Astrocyte of the spinal cord (primary cell): ENCODE measurements around the gene KIAA0040.

ENCODE experiments used
- DNase-seq: peaks from one replicate; pipeline ENCODE4 v3.0.0; 2011; ENCODE audit warnings: low read depth, low spot score
- H3K4me3 ChIP-seq: 2 replicates; pipeline ENCODE4 v1.5.1; 2011; ENCODE audit warnings: low read depth, mild to moderate bottlenecking, low read length, moderate library complexity
- in situ Hi-C: cut with HindIII; loops from 2 replicates; pipeline ENCODE4 v1.10.0; 2017; ENCODE audit warnings: low sequenced_read_pairs
- TF ChIP-seq, protein P1 (sequence below): IDR thresholded peaks from 2 replicates; pipeline ENCODE4 v1.5.1; 2012; ENCODE audit warnings: low read depth, mild to moderate bottlenecking, low read length, inconsistent platforms

Gene KIAA0040

DNA sequence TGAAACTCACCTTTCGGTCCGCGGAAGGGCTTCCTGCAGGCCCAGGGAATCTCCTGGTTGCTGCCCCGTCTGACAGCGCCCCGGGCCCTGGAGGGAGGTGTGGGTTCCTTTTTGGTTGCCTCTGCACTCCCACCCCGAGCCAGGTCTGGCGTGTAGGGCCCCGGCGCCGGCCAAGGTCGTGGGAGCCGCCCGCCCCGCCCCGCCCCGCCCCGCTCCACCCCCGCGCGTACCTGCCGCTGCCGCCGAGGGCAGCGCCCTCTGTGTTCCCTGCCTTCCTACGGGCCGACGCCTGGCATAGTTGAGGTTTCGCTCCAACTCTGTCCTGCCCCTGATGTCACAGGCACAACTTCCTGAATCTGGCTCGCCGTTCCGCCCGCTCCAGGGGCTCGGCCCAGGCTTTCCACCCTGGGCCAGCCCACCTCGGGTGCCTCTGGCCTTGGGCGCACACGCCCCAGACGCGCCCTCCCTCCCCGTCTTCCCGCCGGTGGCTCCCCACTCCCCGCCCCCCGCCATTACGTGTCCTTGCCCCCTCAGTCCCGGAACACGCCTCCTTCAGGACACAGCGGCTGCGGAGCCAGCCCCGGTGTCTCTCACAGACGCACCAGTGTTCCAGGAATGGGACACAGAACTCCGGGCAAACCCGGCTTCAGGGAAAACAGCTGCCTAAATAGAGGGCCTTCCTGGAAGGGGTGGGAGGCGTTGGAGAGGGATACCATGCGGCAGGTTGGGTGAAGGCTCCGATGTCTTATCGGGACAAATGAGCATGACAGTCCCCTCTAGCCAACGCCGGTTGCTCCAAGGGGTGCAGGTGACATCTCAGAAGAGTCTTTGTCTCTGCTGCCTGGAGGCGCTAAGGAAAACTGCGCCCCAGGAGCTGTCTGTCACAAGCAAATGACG lies at the start of gene KIAA0040:
KIAA0040 (minus strand) TSS at position 147 of the 897 bp plus-strand sequence. CDS start 31,763 bp downstream, outside the sequence.
- peak within 1 kb of the TSS; percentile 42 for H3K4me3 ChIP-seq
- in situ Hi-C loops: no loop called here
- TF ChIP-seq, protein P1, sequence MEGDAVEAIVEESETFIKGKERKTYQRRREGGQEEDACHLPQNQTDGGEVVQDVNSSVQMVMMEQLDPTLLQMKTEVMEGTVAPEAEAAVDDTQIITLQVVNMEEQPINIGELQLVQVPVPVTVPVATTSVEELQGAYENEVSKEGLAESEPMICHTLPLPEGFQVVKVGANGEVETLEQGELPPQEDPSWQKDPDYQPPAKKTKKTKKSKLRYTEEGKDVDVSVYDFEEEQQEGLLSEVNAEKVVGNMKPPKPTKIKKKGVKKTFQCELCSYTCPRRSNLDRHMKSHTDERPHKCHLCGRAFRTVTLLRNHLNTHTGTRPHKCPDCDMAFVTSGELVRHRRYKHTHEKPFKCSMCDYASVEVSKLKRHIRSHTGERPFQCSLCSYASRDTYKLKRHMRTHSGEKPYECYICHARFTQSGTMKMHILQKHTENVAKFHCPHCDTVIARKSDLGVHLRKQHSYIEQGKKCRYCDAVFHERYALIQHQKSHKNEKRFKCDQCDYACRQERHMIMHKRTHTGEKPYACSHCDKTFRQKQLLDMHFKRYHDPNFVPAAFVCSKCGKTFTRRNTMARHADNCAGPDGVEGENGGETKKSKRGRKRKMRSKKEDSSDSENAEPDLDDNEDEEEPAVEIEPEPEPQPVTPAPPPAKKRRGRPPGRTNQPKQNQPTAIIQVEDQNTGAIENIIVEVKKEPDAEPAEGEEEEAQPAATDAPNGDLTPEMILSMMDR: no peak
- DNase-seq: peak; percentile 6

DNA sequence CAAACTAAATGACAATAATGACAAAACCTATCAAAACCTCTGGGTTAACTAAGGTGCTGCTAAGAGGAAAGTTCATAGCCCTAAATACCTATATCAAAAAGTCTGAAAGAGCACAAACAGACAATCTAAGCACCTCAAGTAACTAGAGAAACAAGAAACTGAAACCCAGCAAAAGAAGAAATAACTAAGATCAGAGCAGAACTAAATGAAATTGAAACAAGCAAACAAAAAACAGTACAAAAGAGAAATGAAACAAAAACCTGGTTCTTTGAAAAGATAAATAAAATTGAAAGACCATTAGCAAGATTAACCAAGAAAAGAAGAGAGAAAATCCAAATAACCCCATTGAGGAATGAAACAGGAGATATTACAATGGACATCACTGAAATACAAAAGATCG lies 44.8 kb upstream of the KIAA0040 start:
- in situ Hi-C loops: no loop called here
- DNase-seq: no peak
- TF ChIP-seq, protein P1: no peak
- no peak overlapping the region for H3K4me3 ChIP-seq

DNA sequence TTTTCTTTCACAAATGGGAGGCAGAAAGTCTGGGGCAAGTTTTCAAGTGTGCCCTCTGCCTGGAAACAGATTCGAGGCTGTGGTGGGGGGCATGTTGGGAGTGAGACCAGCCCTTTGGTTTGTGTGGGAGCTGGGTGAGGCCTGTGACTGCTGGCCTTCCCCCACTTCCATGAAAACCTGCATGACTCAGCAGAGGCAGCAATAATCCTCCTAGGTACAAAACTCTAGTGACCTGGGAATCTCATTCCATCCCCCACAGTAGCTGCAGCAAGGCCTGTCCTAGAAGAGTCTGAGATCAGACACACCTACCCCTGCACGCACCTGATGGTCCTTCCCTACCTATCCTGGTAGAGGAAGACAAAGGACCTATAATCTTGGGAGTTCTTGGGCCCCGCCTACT lies 42.1 kb upstream of the KIAA0040 start:
- no peak for DNase-seq
- in situ Hi-C loops: no loop called here
- H3K4me3 ChIP-seq: no peak overlapping the region
- TF ChIP-seq, protein P1: no peak

DNA sequence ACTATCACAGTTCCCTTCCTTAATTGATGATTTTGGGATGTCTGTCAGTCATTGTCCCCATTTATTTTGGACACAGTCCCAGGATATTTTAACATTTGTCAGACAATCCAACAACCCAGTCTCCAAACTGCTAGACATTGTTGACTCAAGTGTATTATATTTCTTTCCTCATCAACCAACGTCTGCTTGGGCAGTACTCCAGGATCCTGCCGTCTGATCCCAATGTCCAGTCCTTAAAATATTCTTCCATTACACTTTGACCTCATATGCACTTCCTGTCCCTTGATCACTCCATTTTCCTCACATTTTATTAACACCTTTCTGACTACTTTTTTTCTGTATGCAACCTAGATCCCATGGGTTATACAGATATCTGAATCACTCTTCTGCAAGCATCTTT lies 39.8 kb upstream of the KIAA0040 start:
- no peak overlapping the region for H3K4me3 ChIP-seq
- TF ChIP-seq, protein P1: no peak
- DNase-seq: no peak
- in situ Hi-C loops: no loop called here

DNA sequence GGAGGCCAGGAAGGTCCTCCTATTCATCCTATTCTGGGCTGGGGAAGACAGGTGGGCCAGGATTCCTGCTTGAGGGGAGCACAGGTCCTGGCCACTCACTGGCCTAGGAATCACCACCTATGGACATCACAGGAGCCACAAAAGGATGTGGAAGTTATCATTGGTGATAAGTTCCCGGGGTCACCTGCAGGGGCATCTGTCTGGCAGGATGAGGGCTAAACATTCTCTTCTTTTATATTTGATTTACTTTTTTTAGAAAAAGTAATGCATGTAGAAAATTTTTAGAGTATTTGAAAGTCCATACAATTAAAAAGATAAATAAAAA lies 33.2 kb upstream of the KIAA0040 start:
- no peak for DNase-seq
- H3K4me3 ChIP-seq: no peak overlapping the region
- in situ Hi-C loops: no loop called here
- TF ChIP-seq, protein P1: no peak

DNA sequence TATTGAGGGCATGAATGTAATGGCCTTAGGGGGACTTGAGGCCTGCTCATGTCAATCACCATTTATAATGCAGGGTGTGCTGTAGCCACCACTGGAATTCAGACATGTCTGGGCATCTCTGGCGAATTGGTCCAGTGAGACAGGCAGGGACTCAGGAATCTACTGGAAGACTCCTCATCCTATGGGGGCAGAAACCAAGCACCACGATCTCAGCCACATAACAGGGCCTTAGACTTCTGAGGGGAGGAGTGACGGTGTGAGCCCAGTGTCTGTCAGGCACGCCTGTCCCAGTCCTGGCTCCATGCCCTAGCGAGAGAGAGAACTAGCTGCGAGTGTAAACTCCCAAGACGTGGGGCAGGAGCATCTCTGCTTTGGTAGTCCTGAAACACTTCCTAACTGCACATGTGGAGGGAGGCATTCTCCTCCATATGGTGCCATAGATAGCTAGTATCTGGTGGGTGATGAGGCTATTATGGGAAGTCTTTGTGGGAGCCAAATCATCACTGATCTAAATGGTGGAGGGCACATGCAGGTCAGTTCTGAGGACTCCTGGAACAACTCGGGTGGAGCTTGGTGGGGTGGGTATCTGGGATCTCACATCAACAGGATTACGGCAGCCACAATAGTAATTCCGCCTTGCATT lies 29.8 kb upstream of the KIAA0040 start:
- H3K4me3 ChIP-seq: no peak overlapping the region
- in situ Hi-C loops: no loop called here
- DNase-seq: no peak
- TF ChIP-seq, protein P1: no peak
